NCI-H526 (cell line): ENCODE measurements around the gene WDR59.
"Not testable (repeated sequence)": the region's sequence is repeated elsewhere in the genome, so short reads cannot be mapped to it uniquely, and the experiment has no call there.

Experiments
- DNase-seq, 2 experiments: peaks; one replicate each; lab custom pipeline; 2025; lab: John Stamatoyannopoulos, UW

Gene WDR59

GRCh38 chr16:74865922-74866598, 118.9 kb downstream of the WDR59 start:
- DNase-seq, result peak; percentile 34 to 75

GRCh38 chr16:74862743-74863244, 122.1 kb downstream of the WDR59 start:
- DNase-seq, result peak in 1 of 2 experiments; percentile 67

- no peak for DNase-seq
Observed at GRCh38 chr16:74852500-74852875, 132.4 kb downstream of the WDR59 start.

DNA sequence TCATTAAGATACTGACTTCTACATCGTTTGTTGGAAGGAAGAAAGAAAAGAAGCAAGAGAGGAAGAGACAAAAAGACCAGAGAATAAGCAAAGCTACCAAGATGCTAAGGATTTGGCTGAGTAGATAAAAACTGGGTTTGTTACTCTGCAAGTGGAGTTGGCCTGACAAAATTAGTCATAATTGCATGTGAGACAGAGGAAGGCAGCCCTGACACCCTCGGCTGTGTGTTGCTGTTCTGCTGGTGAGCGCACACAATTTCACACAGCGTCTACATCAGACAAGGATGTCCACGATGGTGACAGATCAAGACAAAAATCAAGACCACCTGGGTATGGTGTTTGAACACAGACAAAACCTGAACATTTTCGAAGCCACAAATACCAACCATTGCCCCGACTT, 134.9 kb downstream of the WDR59 start:
- no peak for DNase-seq

- DNase-seq, result no peak
Observed at GRCh38 chr16:74847202-74847601, 137.7 kb downstream of the WDR59 start.

- no peak for DNase-seq
Observed at GRCh38 chr16:74846714-74847113, 138.2 kb downstream of the WDR59 start.

DNA sequence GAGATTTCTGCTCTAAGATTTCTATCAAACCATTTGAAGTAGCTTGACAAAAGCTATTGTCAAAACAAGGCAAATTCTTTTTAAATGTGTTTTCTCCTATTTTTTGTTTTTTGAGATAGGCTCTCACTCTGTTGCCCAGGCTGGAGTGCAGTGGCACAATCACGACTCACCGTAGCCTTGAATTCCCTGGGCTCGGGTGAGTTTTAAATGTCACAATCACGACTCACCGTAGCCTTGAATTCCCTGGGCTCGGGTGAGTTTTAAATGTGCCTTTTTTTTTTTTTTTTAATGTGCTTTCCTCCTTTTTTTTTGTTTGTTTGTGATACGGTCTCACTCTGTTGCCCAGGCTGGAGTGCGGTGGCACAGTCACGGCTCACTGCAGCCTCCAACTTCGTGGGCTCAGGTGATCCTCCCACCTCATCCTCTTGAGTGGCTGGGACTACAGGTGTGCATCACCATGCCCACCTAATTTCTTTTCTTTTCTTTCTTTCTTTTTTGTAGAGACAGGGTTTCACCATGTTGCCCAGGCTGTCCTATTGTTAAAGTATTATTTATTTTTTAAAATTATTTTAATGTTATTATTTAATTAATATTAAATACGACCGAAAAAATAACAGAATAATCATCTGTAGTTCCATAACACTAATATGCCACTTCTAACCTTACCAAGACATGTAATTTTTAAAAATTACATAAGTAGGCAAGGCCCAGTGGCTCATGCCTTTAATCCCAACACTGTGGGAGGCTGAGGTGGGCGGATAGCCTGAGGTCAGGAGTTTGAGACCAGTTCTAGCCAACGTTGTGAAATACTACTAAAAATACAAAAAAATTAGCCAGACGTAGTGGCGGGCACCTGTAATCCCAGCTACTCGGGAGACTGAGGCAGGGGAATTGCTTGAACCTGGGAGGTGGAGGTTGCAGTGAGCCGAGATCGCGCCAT, 140.6 kb downstream of the WDR59 start:
- DNase-seq, result no peak

DNA sequence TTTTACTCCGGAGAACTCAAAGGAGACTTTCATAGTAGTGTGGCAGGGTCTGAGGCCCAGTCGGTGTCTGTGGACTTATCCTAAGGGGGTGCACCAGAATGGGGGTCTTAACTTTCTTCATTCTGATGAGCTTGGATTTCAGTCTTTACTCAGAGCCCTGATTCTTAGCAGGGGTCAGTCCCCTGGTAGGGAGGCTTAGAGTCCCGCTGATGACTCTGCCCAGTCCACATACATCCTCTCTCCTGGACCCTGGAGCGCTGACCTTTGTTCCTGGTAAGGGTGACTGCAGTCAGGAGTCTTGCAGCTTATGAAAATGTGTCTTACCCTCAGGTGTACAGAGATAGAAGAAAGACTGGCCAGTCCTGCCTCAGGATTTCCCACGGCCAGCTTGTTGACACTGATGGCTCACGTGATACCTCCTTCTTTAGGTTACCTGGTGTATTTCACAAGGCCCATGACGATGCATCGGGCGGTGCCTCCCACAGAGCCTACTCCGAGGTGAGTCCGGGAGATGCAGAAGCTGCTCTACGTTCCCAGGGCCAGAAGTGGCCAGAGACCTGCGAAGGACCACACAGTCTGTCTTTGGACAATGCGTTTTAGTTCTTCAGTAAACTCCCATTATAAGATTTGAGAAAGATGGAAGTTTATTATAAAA, 141.4 kb downstream of the WDR59 start:
- not testable (repeated sequence) for DNase-seq

GRCh38 chr16:74842413-74842812, 142.5 kb downstream of the WDR59 start:
- DNase-seq, result no peak

DNA sequence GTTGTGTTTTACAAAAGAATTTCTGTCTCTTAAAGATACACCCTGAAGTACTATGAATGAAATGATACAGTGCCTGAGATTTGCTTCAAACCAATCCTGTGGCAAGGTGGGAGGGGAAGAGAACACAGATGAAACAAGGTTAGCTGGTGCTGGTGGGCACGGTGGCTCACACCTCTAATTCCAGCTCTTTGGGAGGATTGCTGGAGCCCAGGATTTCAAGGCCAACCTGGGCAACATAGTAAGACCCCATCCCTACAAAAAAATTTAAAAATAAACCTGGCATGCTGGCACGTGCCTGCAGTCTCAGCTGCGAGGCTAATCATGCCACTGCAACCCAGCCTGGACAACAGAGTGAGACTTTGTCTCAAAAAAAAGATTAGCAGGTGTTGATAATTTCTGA, 143.0 kb downstream of the WDR59 start:
- DNase-seq, result no peak

DNA sequence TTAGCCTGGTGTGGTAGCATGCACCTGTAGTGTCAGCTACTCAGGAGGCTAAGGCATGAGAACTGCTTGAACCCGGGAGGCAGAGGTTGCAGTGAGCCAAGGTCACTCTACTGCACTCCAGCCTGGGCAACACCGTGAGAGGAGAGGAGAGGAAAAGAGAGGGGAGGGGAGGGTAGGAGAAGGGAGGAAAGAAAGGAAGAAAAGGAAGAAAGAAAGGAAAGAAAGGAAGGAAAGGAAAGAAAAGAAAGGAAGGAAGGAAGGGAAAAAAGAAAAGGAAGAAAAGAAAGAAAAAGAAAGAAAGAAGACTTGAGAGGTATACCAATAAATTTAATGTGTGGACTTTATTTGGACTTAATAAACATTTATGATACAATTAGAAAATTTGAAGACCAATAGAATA, 143.5 kb downstream of the WDR59 start:
- DNase-seq, result no peak

GRCh38 chr16:74837056-74837455, 147.9 kb downstream of the WDR59 start:
- DNase-seq, result no peak

- no peak for DNase-seq
Observed at GRCh38 chr16:74836111-74836671, 148.7 kb downstream of the WDR59 start.

- DNase-seq, result no peak
Observed at GRCh38 chr16:74832228-74832627, 152.7 kb downstream of the WDR59 start.

DNA sequence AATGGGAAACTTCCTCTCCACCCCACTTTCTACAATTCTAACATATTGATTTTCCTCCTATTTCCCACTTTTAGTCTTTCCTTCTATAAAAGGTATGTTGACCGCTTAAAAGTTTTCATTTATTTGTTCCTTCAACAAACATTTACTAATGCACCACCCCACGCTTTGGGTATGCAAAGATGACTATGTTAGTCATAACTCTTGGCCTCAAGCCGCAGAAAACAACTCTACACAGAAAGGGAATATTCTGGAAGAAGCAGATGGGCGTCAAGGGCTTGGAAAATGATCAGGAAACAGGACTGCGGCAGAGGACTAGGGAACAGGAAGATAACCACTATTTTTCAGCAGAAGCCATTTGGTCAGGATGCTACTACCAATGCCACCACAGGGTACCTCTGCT, 153.5 kb downstream of the WDR59 start:
- no peak for DNase-seq

- no peak for DNase-seq
Observed at GRCh38 chr16:74830648-74831047, 154.3 kb downstream of the WDR59 start.

DNA sequence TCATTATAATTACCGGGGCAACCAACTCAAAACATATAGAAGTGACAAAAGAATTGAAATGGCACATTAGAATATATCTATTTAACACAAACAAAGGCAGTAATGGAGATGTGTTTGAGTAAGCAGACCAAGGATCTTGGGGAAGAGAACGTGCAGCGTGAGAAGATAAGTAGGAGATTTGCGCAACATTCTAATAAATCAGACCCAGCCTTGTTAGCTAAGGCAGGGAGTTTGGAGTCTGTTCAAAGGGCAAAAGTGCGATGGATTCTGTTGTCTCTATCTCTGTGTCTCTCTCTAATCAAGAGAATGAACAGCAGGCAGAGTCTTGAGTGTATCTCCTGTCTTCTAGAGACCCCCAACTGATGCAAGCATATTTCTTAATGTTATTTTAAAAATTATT, 155.3 kb downstream of the WDR59 start:
- DNase-seq, result no peak

DNA sequence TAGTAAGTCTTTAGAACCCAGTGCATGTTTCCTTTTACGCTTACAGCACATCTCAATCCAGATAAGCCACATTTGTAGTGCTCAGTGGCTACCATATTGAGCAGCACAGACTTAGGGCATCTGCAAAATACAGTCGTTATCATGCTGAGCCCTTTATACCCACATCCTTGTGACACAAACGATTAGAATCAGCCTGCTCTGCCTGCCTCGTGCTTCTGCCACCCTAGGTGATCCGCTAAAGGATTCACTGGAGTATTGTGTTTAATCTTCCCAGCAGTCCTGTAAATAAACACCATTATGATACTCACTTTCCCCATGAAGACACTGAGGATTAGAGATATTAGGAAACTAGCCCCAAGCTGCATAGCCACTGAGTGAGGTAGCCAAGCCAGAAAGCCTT, 159.0 kb downstream of the WDR59 start:
- DNase-seq, result no peak

DNA sequence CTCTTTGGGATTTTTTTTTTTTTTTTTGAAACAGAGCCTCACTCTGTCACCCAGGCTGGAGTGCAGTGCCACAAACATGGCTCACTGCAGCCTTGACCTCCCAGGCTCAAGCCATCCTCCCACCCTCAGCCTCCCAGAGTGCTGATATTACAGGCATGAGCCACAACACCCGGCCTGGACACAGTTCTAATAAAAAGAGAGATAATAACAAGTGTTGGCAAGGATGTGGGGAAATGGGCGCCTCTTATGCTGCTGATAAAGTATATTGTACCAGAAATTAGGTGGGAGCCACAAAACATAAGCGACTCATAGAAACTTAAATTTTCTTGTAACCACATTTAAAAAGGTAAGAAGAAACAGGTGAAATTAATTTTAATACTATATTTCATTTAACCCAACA, 159.9 kb downstream of the WDR59 start:
- no peak for DNase-seq
